Left renal cortex interstitium (tissue), 4 donors: ENCODE results near the gene ZNF141. TPM values are rescaled to one million over a fixed set of nuclear protein-coding genes. Genes with fewer than 3 reads are reported as not detected.
"Not testable (repeated sequence)": the region's sequence is repeated elsewhere in the genome, so short reads cannot be mapped to it uniquely, and the experiment has no call there.

ENCODE experiments used
- DNase-seq, 4 donors: peaks; one replicate each; pipeline ENCODE4 v3.0.0-alpha.2; 2013; ENCODE audit warnings: low read depth in 4 of 4, low spot score in 2 of 4, missing footprints in 1 of 4
- polyA plus RNA-seq, 4 donors: library from polyadenylated mRNA; unstranded; fragments of 120-200 nt; gene quantifications; one replicate each; pipeline ENCODE4 v1.2.1, GENCODE V29; 2013; ENCODE audit not compliant: insufficient read length in 4 of 4

ZNF141 gene
- polyA plus RNA-seq, 4 donors, result 21.4 to 49.2 (median 32.8) TPM

- DNase-seq, result no peak
Observed at GRCh38 chr4:384311-385010, 46.8 kb downstream of the ZNF141 start.

GRCh38 chr4:385934-386707 is 48.5 kb downstream of the ZNF141 start:
- no peak for DNase-seq

GRCh38 chr4:386708-387105 is 49.1 kb downstream of the ZNF141 start:
- DNase-seq, result no peak

GRCh38 chr4:404006-404405 is 66.4 kb downstream of the ZNF141 start:
- DNase-seq, result no peak

- not testable (repeated sequence) for DNase-seq
Observed at GRCh38 chr4:408321-408720, 70.7 kb downstream of the ZNF141 start.

- no peak for DNase-seq
Observed at GRCh38 chr4:422587-422986, 85.0 kb downstream of the ZNF141 start.

Other genes with a start within 250 kb of the ZNF141 start
- gene ZNF718, start 213.3 kb upstream of the ZNF141 start, polyA plus RNA-seq, result 10 to 100 TPM in 3 of 4 donors, 1 to 10 TPM in 1; 8.1 to 18.0 (median 11.3) TPM
- 1 to 10 TPM; 1.5 to 4.2 (median 2.8) TPM for gene ZNF732, start 32.3 kb upstream of the ZNF141 start, polyA plus RNA-seq
- gene ZNF721, start 161.3 kb downstream of the ZNF141 start, polyA plus RNA-seq, result 10 to 100 TPM; 36.2 to 45.5 (median 41.2) TPM
- 10 to 100 TPM; 41.1 to 85.9 (median 65.8) TPM for gene PIGG, start 161.4 kb downstream of the ZNF141 start, polyA plus RNA-seq
- under 1 TPM in 2 of 4 donors, not detected in 2; 0.10 to 0.14 TPM for gene TMEM271, start 238.5 kb downstream of the ZNF141 start, polyA plus RNA-seq